ENCODE measurements around the gene U2SURP.
"Not testable (repeated sequence)": the region's sequence is repeated elsewhere in the genome, so short reads cannot be mapped to it uniquely, and the experiment has no call there.

U2SURP gene

GRCh38 chr3:142976621-142977398 is 24.6 kb upstream of the U2SURP start:
- no peak for DNase-seq

- no peak for DNase-seq
These were observed 24.0 kb upstream of the U2SURP start for GRCh38 chr3:142977399-142977728.

GRCh38 chr3:142981108-142981507 is 20.3 kb upstream of the U2SURP start:
- DNase-seq: no peak

GRCh38 chr3:142982038-142982773 is 19.2 kb upstream of the U2SURP start:
- DNase-seq: no peak

GRCh38 chr3:142983318-142983717 is 18.1 kb upstream of the U2SURP start:
- no peak for DNase-seq

- DNase-seq: no peak
These were observed 17.1 kb upstream of the U2SURP start for GRCh38 chr3:142984255-142984654.

GRCh38 chr3:142987080-142987700 is 14.2 kb upstream of the U2SURP start:
- no peak for DNase-seq

- DNase-seq: no peak
These were observed 13.7 kb upstream of the U2SURP start for GRCh38 chr3:142987707-142988106.

GRCh38 chr3:142988221-142988620 is 13.1 kb upstream of the U2SURP start:
- DNase-seq: not testable (repeated sequence)

GRCh38 chr3:142988826-142989225 is 12.5 kb upstream of the U2SURP start:
- not testable (repeated sequence) for DNase-seq

- no peak for DNase-seq
These were observed 10.6 kb upstream of the U2SURP start for GRCh38 chr3:142990721-142991120.

- no peak for DNase-seq
These were observed 9.0 kb upstream of the U2SURP start for GRCh38 chr3:142992323-142992722.

GRCh38 chr3:142993958-142994442 is 7.4 kb upstream of the U2SURP start:
- peak; percentile 42 for DNase-seq

- DNase-seq: no peak
These were observed 4.0 kb upstream of the U2SURP start for GRCh38 chr3:142997330-142997729.

- DNase-seq: no peak
These were observed 2.9 kb upstream of the U2SURP start for GRCh38 chr3:142998439-142998838.

GRCh38 chr3:142999881-143000280 is 1.5 kb upstream of the U2SURP start:
- DNase-seq: no peak

- DNase-seq: no peak
These were observed 842 bp upstream of the U2SURP start for GRCh38 chr3:143000528-143000927.

- DNase-seq: no peak
These were observed 369 bp upstream of the U2SURP start for GRCh38 chr3:143001034-143001368.

GRCh38 chr3:143002083-143002712 is 828 bp downstream of the U2SURP start:
- DNase-seq: no peak

GRCh38 chr3:143002727-143003126 is 1.4 kb downstream of the U2SURP start:
- no peak for DNase-seq

GRCh38 chr3:143004823-143005222 is 3.5 kb downstream of the U2SURP start:
- no peak for DNase-seq

GRCh38 chr3:143010024-143010423 is 8.7 kb downstream of the U2SURP start:
- no peak for DNase-seq

GRCh38 chr3:143011705-143012104 is 10.3 kb downstream of the U2SURP start:
- no peak for DNase-seq
